ENCODE measurements around the gene PFKFB1.

DNA sequence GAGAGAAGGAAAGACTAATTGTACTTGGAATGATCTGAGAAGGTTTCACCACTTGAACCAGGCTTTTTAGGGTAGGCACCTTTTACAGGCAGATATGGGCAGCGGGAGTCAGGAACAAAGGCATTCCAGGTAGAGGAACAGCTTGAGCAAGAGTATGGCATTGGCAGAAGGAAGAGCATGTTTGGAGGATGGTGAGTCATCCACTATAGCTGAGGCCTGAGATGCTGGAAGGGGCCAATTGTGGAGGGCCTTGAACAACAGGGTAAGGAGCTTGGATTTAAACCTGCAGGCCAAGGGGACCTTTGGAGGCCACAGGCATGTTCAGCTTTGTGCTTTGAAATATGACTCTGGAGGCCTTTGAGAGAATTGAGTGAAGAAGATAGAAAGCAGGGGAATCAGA lies 32.2 kb downstream of the PFKFB1 start:
- no peak for TF ChIP-seq RFX5 (IDR thresholded peaks at IDR 0.05)
- TF ChIP-seq, protein P1, sequence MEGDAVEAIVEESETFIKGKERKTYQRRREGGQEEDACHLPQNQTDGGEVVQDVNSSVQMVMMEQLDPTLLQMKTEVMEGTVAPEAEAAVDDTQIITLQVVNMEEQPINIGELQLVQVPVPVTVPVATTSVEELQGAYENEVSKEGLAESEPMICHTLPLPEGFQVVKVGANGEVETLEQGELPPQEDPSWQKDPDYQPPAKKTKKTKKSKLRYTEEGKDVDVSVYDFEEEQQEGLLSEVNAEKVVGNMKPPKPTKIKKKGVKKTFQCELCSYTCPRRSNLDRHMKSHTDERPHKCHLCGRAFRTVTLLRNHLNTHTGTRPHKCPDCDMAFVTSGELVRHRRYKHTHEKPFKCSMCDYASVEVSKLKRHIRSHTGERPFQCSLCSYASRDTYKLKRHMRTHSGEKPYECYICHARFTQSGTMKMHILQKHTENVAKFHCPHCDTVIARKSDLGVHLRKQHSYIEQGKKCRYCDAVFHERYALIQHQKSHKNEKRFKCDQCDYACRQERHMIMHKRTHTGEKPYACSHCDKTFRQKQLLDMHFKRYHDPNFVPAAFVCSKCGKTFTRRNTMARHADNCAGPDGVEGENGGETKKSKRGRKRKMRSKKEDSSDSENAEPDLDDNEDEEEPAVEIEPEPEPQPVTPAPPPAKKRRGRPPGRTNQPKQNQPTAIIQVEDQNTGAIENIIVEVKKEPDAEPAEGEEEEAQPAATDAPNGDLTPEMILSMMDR (IDR thresholded peaks at IDR 0.05), result no peak
- no peak for TF ChIP-seq KDM1A (IDR thresholded peaks at IDR 0.05; ENCODE audit: low read depth)
- TF ChIP-seq, protein P2, sequence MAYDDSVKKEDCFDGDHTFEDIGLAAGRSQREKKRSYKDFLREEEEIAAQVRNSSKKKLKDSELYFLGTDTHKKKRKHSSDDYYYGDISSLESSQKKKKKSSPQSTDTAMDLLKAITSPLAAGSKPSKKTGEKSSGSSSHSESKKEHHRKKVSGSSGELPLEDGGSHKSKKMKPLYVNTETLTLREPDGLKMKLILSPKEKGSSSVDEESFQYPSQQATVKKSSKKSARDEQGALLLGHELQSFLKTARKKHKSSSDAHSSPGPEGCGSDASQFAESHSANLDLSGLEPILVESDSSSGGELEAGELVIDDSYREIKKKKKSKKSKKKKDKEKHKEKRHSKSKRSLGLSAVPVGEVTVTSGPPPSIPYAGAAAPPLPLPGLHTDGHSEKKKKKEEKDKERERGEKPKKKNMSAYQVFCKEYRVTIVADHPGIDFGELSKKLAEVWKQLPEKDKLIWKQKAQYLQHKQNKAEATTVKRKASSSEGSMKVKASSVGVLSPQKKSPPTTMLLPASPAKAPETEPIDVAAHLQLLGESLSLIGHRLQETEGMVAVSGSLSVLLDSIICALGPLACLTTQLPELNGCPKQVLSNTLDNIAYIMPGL (CRISPR knock-in tag; IDR thresholded peaks at IDR 0.05; ENCODE audit: borderline replicate concordance), result no peak
- no peak for TF ChIP-seq RAD21 (conservative IDR thresholded peaks at IDR 0.05 in 1 of 2, IDR thresholded peaks at IDR 0.05 in 1 of 2)
- TF ChIP-seq POLR2A (IDR thresholded peaks at IDR 0.05; ENCODE audit: low read length), result no peak
- no peak for TF ChIP-seq CHD2 (IDR thresholded peaks at IDR 0.05; ENCODE audit: low read length, partially characterized antibody)
- no peak for TF ChIP-seq EHF (CRISPR knock-in tag; IDR thresholded peaks at IDR 0.05)
- no peak for TF ChIP-seq EP300 (IDR thresholded peaks at IDR 0.05)
